HepG2 (cell line): Measurements from ENCODE around the gene C9orf40. TPM values are rescaled to one million over a fixed set of nuclear protein-coding genes. Genes with fewer than 3 reads are reported as not detected.

ENCODE experiments used
- ARID2 ChIP-seq: sonication (generic); formaldehyde crosslinking; IDR thresholded peaks from 2 replicates; pipeline ENCODE4 v1.8.1; 2022; ENCODE audit warnings: mild to moderate bottlenecking, missing genetic modification reagents, borderline replicate concordance
- CCDC6 ChIP-seq: sonication (generic); formaldehyde crosslinking; IDR thresholded peaks from 2 replicates; pipeline ENCODE4 v1.8.1; 2022; ENCODE audit warnings: mild to moderate bottlenecking, missing genetic modification reagents, moderate library complexity
- DRAP1 ChIP-seq: IDR thresholded peaks from 2 replicates; pipeline ENCODE4 v1.6.1; 2016; ENCODE audit warnings: missing genetic modification reagents, missing compliant biosample characterization
- ELK4 ChIP-seq: sonication (generic); formaldehyde crosslinking; IDR thresholded peaks from 2 replicates; pipeline ENCODE4 v1.9.0; 2021; ENCODE audit warnings: missing genetic modification reagents, borderline replicate concordance
- FIP1L1 ChIP-seq: fragments of 200-400 bp; formaldehyde crosslinking; IDR thresholded peaks from 2 replicates; pipeline ENCODE4 v1.6.1; 2018; ENCODE audit warnings: low read depth, mild to moderate bottlenecking, low read length, moderate library complexity, borderline replicate concordance; ENCODE audit not compliant: insufficient read depth
- FOSL1 ChIP-seq: sonication (generic); formaldehyde crosslinking; IDR thresholded peaks from 2 replicates; pipeline ENCODE4 v1.9.0; 2021; ENCODE audit warnings: missing genetic modification reagents, borderline replicate concordance
- HDAC6 ChIP-seq: fragments of 200-600 bp; sonication (generic); IDR thresholded peaks from 2 replicates; pipeline ENCODE4 v1.7.0; 2017; ENCODE audit warnings: mild to moderate bottlenecking, antibody characterized with exemption, low read length, low read depth
- JUNB ChIP-seq: sonication (generic); formaldehyde crosslinking; IDR thresholded peaks from 2 replicates; pipeline ENCODE4 v1.8.0; 2022; ENCODE audit warnings: missing genetic modification reagents, mild to moderate bottlenecking, borderline replicate concordance
- MTF1 ChIP-seq: sonication (generic); formaldehyde crosslinking; IDR thresholded peaks from 2 replicates; pipeline ENCODE4 v1.5.0; 2020; ENCODE audit warnings: missing genetic modification reagents
- NRL ChIP-seq: sonication (generic); formaldehyde crosslinking; IDR thresholded peaks from 2 replicates; pipeline ENCODE4 v1.5.0; 2020; ENCODE audit warnings: missing genetic modification reagents, mild to moderate bottlenecking, moderate library complexity, borderline replicate concordance
- PPARG ChIP-seq: conservative IDR thresholded peaks from 2 replicates; pipeline ENCODE4 v1.6.1; 2016; ENCODE audit warnings: missing biosample characterization, missing genetic modification reagents
- RFX5 ChIP-seq: IDR thresholded peaks from 2 replicates; pipeline ENCODE4 v1.6.1; 2011; ENCODE audit warnings: low read depth, low read length, improper control_type of control experiment
- SATB2 ChIP-seq: sonication (generic); formaldehyde crosslinking; IDR thresholded peaks from 2 replicates; pipeline ENCODE4 v1.5.0; 2020; ENCODE audit warnings: missing genetic modification reagents
- SIN3A ChIP-seq: IDR thresholded peaks from 2 replicates; pipeline ENCODE4 v1.6.1; 2011; ENCODE audit warnings: low read depth, mild to moderate bottlenecking, control low read depth, low read length, borderline replicate concordance
- TAF1 ChIP-seq: sonication (generic); formaldehyde crosslinking; IDR thresholded peaks from 2 replicates; pipeline ENCODE4 v1.4.0; 2020; ENCODE audit warnings: missing genetic modification reagents
- ZBTB25 ChIP-seq: IDR thresholded peaks from 2 replicates; pipeline ENCODE4 v1.6.1; 2018; ENCODE audit warnings: missing genetic modification reagents
- ZBTB39 ChIP-seq: sonication (generic); formaldehyde crosslinking; IDR thresholded peaks from 2 replicates; pipeline ENCODE4 v1.5.0; 2020; ENCODE audit warnings: missing genetic modification reagents
- ZNF160 ChIP-seq: sonication (generic); formaldehyde crosslinking; IDR thresholded peaks from 2 replicates; pipeline ENCODE4 v1.8.0; 2022; ENCODE audit warnings: mild to moderate bottlenecking, inconsistent platforms, missing genetic modification reagents
- ZNF280D ChIP-seq: sonication (generic); formaldehyde crosslinking; IDR thresholded peaks from 2 replicates; pipeline ENCODE4 v1.5.1; 2020; ENCODE audit warnings: mild to moderate bottlenecking, missing genetic modification reagents
- ZNF337 ChIP-seq: sonication (generic); formaldehyde crosslinking; IDR thresholded peaks from 2 replicates; pipeline ENCODE4 v1.5.1; 2020; ENCODE audit warnings: missing genetic modification reagents, low read depth, mild to moderate bottlenecking, borderline replicate concordance
- ZNF33A ChIP-seq: sonication (generic); formaldehyde crosslinking; IDR thresholded peaks from 2 replicates; pipeline ENCODE4 v1.5.1; 2020; ENCODE audit warnings: missing genetic modification reagents, mild to moderate bottlenecking, moderate library complexity, borderline replicate concordance
- ZNF468 ChIP-seq: sonication (generic); formaldehyde crosslinking; IDR thresholded peaks from 2 replicates; pipeline ENCODE4 v1.8.0; 2022; ENCODE audit warnings: mild to moderate bottlenecking, moderate library complexity, missing genetic modification reagents
- polyA plus RNA-seq, 8 experiments: library from polyadenylated mRNA; depleted of rRNA in 3 of 8; stranded (reverse) in 7 of 8; unstranded in 1 of 8; fragments of >200 nt; fragmentation: Illumina TruSeq in 4 of 8; extraction: Trizol in 4 of 8; gene quantifications; 2 replicates each; pipeline versions ENCODE4 v1.2.1 to v1.2.3, GENCODE V29; 2011 to 2016; ENCODE audit warnings: low read depth in 4 of 8, missing spikeins in 1 of 8, mixed read lengths in 1 of 8; ENCODE audit not compliant: insufficient read depth in 1 of 8
- total RNA-seq, 5 experiments: library from RNA; depleted of rRNA; stranded (reverse); fragments of >200 nt; fragmentation: Illumina TruSeq; extraction: Trizol; gene quantifications; 2 replicates each; pipeline ENCODE4 v1.2.3, GENCODE V29; 2016; ENCODE audit warnings: low read depth in 1 of 5

The C9orf40 gene
- total and polyA plus RNA-seq, 2 of the 13 experiments (the other 11 are each of a cell fraction or from before 2014, with no cell fraction given): 3.0 to 13.5 TPM

- TF ChIP-seq ZNF280D (CRISPR knock-in tag) (no peak; the same call in 1 of the 2 replicates), CCDC6 (CRISPR knock-in tag) (peak; percentile 75), ZNF468 (no peak), JUNB (CRISPR knock-in tag) (no peak), ARID2 (CRISPR knock-in tag) (no peak), RFX5 (no peak), ZNF160 (CRISPR knock-in tag) (no peak), ZBTB39 (CRISPR knock-in tag) (0 out of 2 replicates have a peak, but pooled peaks have one; percentile 54), SIN3A (peak; percentile 67; the same call in 1 of the 2 replicates), NRL (no peak), HDAC6 (no peak), FIP1L1 (no peak), ELK4 (CRISPR knock-in tag) (no peak), ZBTB25 (CRISPR knock-in tag) (no peak), SATB2 (CRISPR knock-in tag) (no peak), ZNF33A (CRISPR knock-in tag) (no peak), DRAP1 (CRISPR knock-in tag) (peak; percentile 54; the same call in 1 of the 2 replicates), ZNF337 (no peak), PPARG (CRISPR knock-in tag) (peak; percentile 91), MTF1 (CRISPR knock-in tag) (no peak), TAF1 (no peak), FOSL1 (CRISPR knock-in tag) (no peak)
Measured at GRCh38 chr9:75001719-75002421, 49.2 kb upstream of the C9orf40 start (continued).
